IPS-11a (cell line): ENCODE measurements around the gene DEFB108B.
"Not testable (repeated sequence)": the region's sequence is repeated elsewhere in the genome, so short reads cannot be mapped to it uniquely, and the experiment has no call there.

Experiments
- H3K4me3 ChIP-seq: one replicate; pipeline ENCODE4 v1.5.1; 2013; ENCODE audit warnings: low read depth, low read length, control low read depth

DEFB108B gene, protein sequence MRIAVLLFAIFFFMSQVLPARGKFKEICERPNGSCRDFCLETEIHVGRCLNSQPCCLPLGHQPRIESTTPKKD

DNA sequence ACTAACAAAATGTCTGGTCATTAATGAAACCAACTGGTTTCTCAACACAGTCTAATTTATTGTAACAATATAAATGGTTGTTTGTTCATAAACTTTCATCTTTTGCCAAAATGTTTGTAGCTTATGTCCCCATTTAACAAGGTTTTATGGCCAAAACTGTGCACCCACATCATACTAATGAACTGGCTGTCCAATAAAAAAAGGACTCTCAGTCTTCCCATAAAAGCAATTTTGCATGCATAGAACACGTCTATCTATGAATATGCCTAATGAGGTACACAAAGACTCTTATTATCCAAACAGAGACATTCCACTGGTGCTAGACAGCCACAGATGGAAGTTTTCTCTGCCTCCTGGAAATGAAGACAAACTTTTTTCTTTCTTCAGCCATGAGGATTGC, at the start of gene DEFB108B:
Gene DEFB108B (plus strand): TSS at position 390 of the 400 bp plus-strand sequence. CDS start 0 bp downstream, at position 390.
- H3K4me3 ChIP-seq = not testable (repeated sequence)

DNA sequence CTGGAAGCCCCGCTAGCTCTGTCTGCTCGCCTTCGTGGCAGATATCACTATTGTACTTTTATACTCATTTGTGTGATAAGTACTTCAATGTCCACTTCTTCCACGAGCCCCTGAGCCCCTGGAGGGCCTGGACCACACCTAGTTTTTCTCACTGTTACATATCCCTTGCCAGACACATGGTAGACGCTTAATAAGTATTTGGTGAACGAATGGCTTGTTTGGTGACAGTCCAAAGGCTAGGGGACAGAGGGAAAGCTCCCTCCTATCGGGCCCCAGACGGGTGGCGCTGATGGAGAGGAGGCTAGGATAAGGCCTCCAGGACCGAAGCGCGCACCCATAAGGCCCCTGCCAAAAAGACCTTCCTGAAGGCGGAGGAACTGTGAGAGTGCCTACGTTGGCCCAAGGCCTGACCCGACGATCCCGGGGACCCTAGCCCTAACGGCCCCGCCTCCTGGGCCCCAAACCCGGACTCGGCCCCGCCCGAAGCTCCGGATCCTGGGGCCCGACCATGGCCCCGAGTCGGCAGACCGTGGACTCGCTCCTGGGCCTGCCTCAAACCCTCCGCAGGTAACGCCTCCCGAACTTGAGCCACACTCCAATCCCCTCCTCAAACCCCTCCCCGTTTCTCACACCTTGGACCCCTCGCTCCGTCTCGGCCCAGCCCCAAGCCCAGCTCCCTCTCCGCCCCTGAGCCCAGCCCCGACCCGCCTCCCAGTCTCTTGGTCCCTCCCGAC, 46.7 kb upstream of the DEFB108B start:
- peak overlapping the region; percentile 6 for H3K4me3 ChIP-seq

DNA sequence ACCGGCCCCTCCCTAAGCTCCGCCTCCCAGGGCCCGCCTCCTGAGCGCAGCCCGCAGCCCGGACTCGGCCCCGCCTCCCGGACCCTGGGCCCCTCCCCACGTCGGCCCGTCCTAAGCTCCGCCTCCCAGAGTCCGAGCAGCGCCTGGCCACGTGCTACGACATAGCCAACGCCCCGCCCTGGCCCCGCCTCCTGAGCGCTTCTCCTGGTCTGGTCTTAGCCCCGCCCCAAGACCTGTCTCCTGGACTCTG, 46.2 kb upstream of the DEFB108B start:
- not testable (repeated sequence) for H3K4me3 ChIP-seq

GRCh38 chr11:71787098-71787823, 45.7 kb upstream of the DEFB108B start:
- peak overlapping the region; percentile 58 for H3K4me3 ChIP-seq

- peak overlapping the region; percentile 58 for H3K4me3 ChIP-seq
Measured at GRCh38 chr11:71787824-71788454, 45.1 kb upstream of the DEFB108B start.

DNA sequence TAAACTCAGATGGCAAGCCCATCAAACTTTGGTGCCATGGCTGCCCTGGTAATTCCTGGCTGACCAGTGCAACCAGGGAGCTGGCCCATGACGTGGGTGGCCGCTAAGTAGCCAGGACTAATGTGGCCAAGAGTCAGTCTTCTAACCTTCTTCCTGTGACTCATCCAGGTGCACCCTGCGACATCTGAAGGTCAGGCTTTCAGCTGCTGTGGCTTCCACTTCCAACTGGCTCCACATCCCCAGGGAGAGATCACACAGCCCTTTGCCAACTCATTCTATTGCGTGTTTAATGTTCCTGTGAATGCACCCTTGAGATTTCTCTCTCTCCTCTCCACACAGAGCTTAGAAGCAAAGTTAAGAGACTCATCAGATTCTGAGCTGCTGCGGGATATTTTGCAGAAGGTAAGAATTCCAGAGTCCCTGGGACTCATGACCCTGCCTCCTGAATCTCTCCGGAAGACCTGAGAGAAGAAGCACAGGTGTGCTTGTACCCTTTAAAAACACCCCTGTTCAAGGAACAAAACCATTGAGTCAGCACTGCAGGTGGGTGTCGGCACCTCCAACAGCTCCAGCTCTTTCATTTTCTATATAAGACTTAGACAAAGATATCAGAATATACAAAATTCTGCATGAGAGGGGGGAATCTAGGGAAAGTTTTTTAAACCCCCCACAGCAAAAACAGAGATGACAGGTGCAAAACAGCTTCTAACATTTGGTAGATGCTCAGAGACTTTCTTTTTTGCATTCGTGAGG, 43.4 kb upstream of the DEFB108B start:
- not testable (repeated sequence) for H3K4me3 ChIP-seq

DNA sequence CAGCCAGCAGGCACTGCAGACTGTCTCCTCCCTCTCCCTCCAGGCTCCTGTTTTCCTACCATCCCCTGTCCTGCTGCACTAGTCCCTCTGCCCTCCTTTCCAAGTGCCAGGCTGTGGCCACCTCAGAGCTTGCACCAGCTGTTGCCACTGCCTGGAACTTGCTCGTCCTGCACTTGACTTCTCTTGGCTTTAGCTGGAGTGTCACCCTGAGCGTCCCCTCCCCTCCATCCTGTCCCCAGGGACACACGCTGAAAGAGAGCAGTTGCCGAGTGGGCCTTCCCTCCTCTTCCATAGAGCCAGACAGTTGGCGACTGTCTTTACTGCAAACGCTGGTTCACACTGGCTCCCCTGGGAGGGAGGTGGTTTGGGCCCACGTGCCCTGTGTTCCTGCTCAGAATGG, 41.9 kb upstream of the DEFB108B start:
- not testable (repeated sequence) for H3K4me3 ChIP-seq

- not testable (repeated sequence) for H3K4me3 ChIP-seq
Measured at GRCh38 chr11:71792621-71793235, 40.3 kb upstream of the DEFB108B start.

GRCh38 chr11:71794386-71795040, 38.5 kb upstream of the DEFB108B start:
- H3K4me3 ChIP-seq = not testable (repeated sequence)

DNA sequence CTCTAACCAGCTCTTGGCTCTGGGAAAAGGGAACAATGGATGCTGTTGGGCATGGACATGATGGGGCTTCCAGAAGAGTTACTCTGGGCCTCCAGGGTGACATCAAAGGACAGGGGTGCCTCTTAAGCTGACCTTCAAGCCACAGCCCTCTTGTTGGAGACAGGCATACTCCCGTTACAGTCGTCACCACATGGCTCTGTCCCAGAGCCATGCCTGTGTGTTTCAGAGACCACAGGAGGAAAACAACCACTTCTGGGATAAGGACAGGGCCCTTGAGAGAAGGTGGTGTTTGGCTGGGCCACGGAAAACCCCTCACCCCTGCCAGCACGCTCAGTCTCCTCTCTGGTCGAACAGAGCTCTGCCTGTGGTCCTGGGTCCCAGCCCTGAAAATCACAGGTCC, 37.8 kb upstream of the DEFB108B start:
- not testable (repeated sequence) for H3K4me3 ChIP-seq

GRCh38 chr11:71796016-71796415, 37.0 kb upstream of the DEFB108B start:
- not testable (repeated sequence) for H3K4me3 ChIP-seq

- not testable (repeated sequence) for H3K4me3 ChIP-seq
Measured at GRCh38 chr11:71796781-71797180, 36.2 kb upstream of the DEFB108B start.

GRCh38 chr11:71799556-71800128, 33.4 kb upstream of the DEFB108B start:
- not testable (repeated sequence) for H3K4me3 ChIP-seq

DNA sequence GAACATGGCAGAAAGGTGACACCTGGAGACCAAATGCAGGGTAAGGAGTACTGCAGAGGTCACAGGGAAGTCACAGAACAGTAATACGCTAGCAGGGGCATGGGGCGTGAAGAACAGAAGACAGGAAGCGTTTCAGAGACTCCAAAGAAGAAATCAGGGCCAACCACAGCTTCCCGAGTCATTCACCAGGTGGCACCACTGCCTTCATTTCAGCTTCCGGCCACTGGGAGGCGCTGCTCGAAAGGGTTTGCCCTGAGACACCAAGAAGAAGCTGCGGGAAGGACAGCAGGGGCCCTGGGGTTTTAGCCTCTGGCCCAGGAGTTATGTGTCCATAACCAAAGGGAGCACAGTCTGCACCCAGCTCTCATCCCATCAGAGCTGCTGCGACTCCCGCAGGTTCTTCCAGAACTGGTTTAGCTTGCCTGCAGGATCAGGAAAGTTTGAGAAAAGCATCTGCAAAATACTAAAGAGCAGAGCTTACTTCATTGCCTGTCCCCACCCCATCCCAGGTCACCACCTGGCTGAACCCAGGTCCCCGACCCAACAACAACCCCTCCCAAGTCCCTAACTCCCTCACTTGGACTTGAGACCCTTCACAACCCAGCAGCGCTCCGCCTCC, 32.6 kb upstream of the DEFB108B start:
- not testable (repeated sequence) for H3K4me3 ChIP-seq

DNA sequence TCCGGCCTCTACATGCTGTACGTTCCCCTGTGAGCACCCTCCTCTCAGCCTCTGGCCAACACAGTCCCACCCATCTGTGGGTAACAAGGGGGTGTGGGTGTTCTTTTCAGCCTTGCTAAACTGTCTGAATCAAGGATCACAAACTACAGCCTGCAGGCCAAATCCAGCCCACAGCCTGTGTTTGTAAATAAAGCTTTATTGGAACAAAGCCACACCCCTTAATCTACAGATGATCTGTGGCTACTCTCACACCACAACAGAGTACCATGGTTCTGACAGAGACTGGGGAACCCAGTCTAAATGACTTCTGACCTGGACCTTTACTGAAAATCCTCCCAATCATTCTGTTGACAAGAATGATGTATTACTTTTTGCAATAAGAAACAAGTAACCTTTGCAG, 32.0 kb upstream of the DEFB108B start:
- not testable (repeated sequence) for H3K4me3 ChIP-seq

DNA sequence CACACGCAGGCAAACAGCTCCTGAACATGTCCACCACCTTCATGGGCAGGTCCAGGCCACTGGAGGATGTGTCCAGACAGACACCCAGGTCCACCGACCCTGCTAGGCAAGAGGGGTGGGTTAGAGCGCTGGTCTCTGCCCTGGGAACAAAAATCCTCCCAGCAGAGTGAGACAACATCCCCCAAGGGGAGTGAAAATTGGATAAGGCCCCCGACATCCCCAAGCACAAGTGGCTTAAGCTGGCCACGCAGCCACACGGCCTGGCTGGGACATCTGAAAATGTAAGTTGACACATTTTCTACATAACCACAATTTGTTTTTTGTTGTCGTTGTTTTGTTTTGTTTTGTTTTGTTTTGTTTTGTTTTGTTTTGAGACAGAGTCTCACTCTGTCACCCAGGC, 30.1 kb upstream of the DEFB108B start:
- H3K4me3 ChIP-seq = not testable (repeated sequence)

DNA sequence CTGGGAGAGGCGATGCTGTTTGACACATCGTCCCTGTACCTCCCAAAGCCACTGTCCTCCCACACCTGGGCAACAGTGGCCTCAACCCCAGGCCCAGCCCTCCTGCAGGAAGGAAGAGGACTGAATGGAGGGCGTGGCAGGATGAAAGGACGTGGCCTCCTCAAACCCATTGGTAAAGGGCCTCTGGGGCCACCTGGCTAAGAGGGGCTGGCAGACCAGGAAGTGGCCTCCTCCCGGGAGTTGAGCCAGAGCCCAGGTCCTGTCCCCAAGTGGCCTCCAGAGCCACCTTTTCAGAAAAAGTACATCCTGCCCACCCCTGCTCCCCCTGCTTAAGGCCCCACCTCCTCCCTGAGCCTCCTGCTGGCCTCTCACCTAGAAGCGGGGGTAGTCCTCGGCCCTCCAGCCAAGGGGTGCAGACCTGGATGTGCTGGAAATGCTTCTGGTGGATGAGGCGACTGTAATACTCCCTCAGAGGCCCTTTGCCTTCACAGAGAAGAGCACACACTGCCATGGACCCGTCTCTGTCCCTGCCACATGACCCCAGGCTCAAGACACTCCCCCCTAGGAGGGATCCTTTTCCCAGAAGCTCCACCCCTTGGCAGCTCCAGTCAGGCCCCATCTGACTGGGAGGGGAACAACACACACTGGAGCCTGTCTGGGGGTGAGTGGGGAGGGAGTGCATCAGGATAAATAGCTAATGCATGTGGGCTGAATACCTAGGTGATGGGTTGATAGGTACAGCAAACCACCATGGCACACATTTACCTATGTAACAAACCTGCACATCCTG, 28.6 kb upstream of the DEFB108B start:
- H3K4me3 ChIP-seq = not testable (repeated sequence)

- H3K4me3 ChIP-seq = not testable (repeated sequence)
Measured at GRCh38 chr11:71812529-71812928, 20.5 kb upstream of the DEFB108B start.
